ENCODE measurements around the gene FIBP. TPM values are rescaled to one million over a fixed set of nuclear protein-coding genes. Genes with fewer than 3 reads are reported as not detected.

FIBP gene
- total and polyA plus RNA-seq, 10 of the 15 experiments (the other 5 are each of a cell fraction or from before 2014, with no cell fraction given): 65.1 to 182 (median 94.6) TPM

DNA sequence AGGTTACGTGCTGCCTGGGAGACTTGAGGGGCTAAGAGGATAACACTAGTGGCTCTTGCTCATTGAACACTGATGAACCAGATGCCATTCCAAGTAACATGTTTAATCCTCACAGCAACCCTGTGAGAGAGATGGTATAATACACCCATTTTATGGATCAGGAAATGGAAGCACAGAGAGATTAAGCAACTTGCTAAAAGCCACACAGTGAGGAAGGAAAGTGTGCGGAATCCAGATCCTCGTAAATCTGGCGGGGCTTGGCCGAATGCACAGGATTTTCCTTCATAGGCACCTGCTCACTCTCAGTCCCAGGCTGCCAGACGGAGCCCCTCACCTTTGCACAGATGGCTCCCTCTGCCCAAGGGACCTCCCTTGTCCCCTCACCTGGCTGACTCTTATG is 19.6 kb upstream of the FIBP start:
- in situ Hi-C loops (cut with MboI): no loop called here
- no peaks in the 10 kb centered on the region for H3K36me3 ChIP-seq (ENCODE audit: control insufficient read depth in 2 of 2, insufficient read depth in 2 of 2, low read length in 1 of 2)
- CTCF ChIA-PET: interaction anchor here (6.5 kb wide), 1 partner anchor 20 kb away, joined by 89 read pairs; the partner anchor contains the start of genes CCDC85B and FIBP
- no peaks in the 10 kb centered on the region for H4K20me1 ChIP-seq (ENCODE audit: control insufficient read depth, insufficient read depth)
- H3K9ac ChIP-seq (ENCODE audit: control insufficient read depth, insufficient read depth, low read length): no peak overlapping the region
- DNase-seq (ENCODE audit: low read depth, low spot score): no peak
- TF ChIP-seq SIX5 (IDR thresholded peaks at IDR 0.05; ENCODE audit: low read depth, low read length, severe bottlenecking) (no peak), GABPA (IDR thresholded peaks at IDR 0.05; ENCODE audit: low read depth) (no peak), TARDBP (IDR thresholded peaks at IDR 0.05; ENCODE audit: borderline replicate concordance) (no peak), YY1 (IDR thresholded peaks at IDR 0.05; ENCODE audit: low read depth, low read length) (no peak), HDAC2 (IDR thresholded peaks at IDR 0.05) (no peak), CEBPB (IDR thresholded peaks at IDR 0.05; ENCODE audit: borderline replicate concordance in 1 of 2, low read depth in 2 of 2, low read length in 2 of 2) (no peak), SKIL (IDR thresholded peaks at IDR 0.05; ENCODE audit: low read depth, poor library complexity, severe bottlenecking) (no peak), CHD4 (IDR thresholded peaks at IDR 0.05) (no peak), BCL11A (IDR thresholded peaks at IDR 0.05; ENCODE audit: low read depth, low read length) (no peak), ZBTB11 (CRISPR knock-in tag; IDR thresholded peaks at IDR 0.05) (no peak)
- TF ChIP-seq, protein P1, sequence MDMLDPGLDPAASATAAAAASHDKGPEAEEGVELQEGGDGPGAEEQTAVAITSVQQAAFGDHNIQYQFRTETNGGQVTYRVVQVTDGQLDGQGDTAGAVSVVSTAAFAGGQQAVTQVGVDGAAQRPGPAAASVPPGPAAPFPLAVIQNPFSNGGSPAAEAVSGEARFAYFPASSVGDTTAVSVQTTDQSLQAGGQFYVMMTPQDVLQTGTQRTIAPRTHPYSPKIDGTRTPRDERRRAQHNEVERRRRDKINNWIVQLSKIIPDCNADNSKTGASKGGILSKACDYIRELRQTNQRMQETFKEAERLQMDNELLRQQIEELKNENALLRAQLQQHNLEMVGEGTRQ (IDR thresholded peaks at IDR 0.05; ENCODE audit: borderline replicate concordance, low read depth, low read length): no peak
- no peak for FAIRE-seq
- no peaks in the 10 kb centered on the region for H3K9me3 ChIP-seq (replicated peaks; ENCODE audit: control insufficient read depth, insufficient read depth, low read length)
- intact Hi-C loops (cut with micrococcal nuclease; ENCODE audit: unreplicated experiment): no loop called here
- no peak overlapping the region for H3K27ac ChIP-seq (ENCODE audit: control insufficient read depth, insufficient read depth)
- H3K79me2 ChIP-seq (ENCODE audit: control insufficient read depth, insufficient read depth, low read length): no peaks in the 10 kb centered on the region
- peaks cover 23% of the 10 kb centered on the region for H3K4me1 ChIP-seq (ENCODE audit: control insufficient read depth, insufficient read depth, low read length)
- no peak for ATAC-seq
- POLR2A ChIA-PET: no interaction called here
- BruUV-seq (replicated peaks): no TSS peak
- WGBS (ENCODE audit: insufficient coverage, insufficient replicate concordance, low lambda C conversion rate, missing lambda C conversion rate): 85% methylated on average over 6 of the region's 6 CpGs
- SMC1A ChIA-PET (ENCODE audit: uncharacterized antibody, unreplicated experiment): no interaction called here
- no peaks in the 10 kb centered on the region; a peak in 1 of 4 replicates for H3K27me3 ChIP-seq (replicated peaks in 1 of 2; ENCODE audit: control insufficient read depth in 2 of 2, insufficient read depth in 2 of 2, low read length in 1 of 2)
- RAD21 ChIA-PET (ENCODE audit: unreplicated experiment): interaction anchor here (1.6 kb wide), 1 partner anchor 9 kb away, joined by 5 read pairs; no protein-coding TSS in a partner anchor
- H3K4me2 ChIP-seq (ENCODE audit: control insufficient read depth, insufficient read depth): no peak overlapping the region
- no peak overlapping the region for H2AFZ ChIP-seq (ENCODE audit: control insufficient read depth, low read depth, low read length)
- no peak overlapping the region for H3K4me3 ChIP-seq

Data from GM12878 (cell line).